Dermis blood vessel endothelial cell (primary cell): ENCODE measurements around the gene RIMS1. TPM values are rescaled to one million over a fixed set of nuclear protein-coding genes. Genes with fewer than 3 reads are reported as not detected.

Experiments
- DNase-seq: peaks from one replicate; pipeline ENCODE4 v3.0.0; 2010
- total RNA-seq: library from RNA; depleted of rRNA; stranded (reverse); fragments of >200 nt; gene quantifications from 2 replicates; pipeline ENCODE4 v1.2.3, GENCODE V29; 2014

RIMS1 gene, protein sequence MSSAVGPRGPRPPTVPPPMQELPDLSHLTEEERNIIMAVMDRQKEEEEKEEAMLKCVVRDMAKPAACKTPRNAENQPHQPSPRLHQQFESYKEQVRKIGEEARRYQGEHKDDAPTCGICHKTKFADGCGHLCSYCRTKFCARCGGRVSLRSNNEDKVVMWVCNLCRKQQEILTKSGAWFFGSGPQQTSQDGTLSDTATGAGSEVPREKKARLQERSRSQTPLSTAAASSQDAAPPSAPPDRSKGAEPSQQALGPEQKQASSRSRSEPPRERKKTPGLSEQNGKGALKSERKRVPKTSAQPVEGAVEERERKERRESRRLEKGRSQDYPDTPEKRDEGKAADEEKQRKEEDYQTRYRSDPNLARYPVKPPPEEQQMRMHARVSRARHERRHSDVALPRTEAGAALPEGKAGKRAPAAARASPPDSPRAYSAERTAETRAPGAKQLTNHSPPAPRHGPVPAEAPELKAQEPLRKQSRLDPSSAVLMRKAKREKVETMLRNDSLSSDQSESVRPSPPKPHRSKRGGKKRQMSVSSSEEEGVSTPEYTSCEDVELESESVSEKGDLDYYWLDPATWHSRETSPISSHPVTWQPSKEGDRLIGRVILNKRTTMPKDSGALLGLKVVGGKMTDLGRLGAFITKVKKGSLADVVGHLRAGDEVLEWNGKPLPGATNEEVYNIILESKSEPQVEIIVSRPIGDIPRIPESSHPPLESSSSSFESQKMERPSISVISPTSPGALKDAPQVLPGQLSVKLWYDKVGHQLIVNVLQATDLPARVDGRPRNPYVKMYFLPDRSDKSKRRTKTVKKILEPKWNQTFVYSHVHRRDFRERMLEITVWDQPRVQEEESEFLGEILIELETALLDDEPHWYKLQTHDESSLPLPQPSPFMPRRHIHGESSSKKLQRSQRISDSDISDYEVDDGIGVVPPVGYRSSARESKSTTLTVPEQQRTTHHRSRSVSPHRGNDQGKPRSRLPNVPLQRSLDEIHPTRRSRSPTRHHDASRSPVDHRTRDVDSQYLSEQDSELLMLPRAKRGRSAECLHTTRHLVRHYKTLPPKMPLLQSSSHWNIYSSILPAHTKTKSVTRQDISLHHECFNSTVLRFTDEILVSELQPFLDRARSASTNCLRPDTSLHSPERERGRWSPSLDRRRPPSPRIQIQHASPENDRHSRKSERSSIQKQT (N-terminal part only)
- 5.9 and 7.5 TPM in 2 replicates for total RNA-seq

DNA sequence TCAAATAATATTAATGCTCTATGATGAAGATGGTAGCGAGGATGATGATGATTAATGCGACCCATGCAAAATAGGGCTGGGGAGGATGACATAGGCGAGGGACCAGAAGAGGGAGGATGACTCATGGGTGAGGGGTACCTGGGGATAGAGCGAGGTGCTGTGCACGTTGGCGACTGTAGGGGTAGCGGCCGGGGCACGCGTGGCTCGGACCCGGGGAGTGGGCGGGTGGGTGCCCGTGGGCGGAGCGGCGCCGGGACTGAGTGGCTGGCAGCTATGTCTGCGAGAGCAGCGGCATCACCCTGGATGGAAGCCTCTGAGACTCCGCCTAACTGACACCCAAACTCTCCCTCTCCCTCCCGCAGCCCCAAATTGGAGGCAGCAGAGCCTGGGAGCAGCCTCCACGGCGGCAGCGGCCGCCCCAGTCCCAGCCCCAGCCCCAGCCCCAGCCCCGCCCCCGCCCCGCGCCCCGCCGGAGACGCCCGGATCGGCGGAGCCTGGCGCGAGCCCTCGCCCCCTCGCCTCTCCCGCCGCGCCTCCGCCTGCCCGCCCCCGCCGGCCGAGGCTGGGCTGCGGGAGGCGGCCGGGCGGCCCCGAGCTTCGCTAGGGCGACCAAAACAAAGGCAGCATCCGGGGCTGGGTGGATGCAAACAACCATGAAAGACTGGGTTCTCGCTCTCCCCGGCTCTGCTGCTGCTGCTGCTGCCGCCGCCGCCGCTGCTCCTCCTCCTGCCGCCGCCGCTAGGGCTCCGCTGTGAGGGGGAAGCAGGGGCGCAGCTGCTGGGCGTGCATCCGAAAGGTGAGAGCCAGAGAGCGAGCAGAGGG, at the start of gene RIMS1:
TSS of gene RIMS1 (plus strand) at position 367 of the 822 bp plus-strand sequence. CDS start 474 bp downstream, outside the sequence.
- DNase-seq = peak; percentile 17

DNA sequence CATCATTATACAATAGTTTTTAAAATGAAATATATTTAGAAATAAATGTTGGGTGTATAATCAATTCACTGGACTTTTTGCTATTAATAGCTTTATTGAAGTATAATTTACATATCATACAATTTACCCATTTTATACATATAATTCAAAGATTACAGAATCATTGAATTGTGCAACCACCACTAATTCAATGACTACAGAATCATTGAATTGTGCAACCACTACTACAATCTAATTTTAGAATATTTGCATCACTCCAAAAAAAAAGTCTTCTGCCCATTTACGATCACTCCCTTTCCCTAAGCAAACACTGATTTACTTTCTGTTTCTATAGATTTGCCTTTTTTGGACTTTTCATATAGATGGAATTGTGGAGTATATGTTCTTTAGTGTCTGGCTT, 35.1 kb upstream of the RIMS1 start:
- no peak for DNase-seq

DNA sequence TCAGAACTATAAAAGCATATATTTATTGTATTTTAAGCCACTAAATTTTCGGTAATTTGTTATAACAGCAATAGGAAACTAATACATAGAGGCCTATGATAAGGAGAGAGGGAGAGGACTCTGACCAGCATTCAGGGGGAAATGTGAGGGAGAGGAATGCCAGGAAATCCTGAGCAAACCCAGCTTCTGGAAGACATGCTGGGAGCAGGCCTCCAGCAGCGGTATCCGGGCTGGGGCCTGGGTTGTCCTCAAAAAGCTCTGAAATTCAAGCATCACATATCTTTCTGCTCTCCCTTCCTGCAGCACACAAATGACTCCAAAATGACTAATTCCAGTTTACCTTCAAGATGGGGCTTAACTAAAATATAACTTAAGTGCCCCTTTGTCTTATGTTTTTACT, 33.4 kb upstream of the RIMS1 start:
- DNase-seq = no peak

DNA sequence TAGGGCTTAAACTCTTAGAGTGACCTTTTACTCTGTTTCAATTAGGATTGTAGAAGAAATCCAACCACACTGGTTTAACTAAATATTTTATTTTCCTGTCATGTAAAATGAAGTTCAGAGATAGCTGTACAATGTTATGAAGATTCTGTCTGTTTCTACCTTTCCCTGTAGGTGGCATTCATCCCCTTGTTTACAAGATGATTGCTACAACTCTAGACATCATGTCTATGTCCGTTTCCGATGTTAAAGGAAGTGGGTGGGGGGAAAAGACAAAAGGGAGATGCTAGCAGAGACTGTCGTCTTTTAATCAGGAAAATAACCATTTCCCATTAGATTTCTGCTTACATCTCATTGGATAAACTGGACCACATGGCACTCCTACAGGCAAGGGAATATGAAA, 30.9 kb upstream of the RIMS1 start:
- no peak for DNase-seq

DNA sequence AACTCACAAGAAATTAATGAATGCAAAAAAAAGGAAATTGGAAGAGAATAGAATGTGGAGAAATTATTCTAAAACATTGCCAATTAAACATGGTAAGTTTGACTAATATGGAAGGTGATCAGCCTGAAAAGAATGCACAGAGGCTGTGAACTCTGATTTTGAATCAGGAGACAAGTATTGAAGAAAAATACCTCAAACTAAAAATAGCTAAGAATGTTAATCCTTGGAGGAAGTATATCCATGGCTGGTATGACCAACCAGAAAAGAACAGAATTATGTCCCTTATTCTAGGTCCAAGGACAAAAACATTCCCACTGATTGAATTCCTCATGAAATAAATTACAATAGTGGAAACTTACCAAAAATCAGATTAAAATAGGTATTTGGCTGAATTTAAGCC, 7.3 kb upstream of the RIMS1 start:
- DNase-seq = no peak

DNA sequence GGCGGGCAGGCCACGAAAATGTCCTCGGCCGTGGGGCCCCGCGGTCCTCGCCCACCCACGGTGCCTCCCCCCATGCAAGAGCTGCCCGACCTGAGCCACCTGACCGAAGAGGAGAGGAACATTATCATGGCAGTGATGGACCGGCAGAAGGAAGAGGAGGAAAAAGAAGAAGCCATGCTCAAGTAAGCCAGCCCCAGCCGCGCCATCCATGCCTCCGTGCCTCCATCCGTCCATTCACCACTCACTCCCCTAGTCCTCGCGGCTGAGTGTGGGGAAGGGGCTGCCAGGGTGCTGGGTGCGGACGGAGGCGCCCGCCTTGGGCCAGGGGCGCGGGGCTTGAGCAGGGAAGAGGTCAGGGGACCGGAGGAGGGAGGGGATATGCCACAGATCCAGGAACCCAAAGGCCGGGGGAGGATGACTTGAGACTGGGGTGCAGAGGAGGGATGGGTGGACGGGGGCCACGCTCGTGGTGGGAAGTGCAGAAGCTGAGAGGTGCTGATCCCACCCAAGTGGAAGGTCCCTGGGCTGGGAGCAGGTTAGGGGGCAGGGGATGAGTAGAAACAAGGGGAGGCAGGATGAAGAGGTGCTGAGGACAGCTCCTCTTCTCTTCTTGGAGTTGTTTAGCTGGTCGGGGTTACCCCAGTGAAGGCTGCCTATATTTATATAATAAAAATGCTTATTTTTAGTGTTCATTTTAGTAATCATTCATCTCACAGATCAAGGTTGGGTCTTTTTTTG, 825 bp downstream of the RIMS1 start:
- DNase-seq = no peak

DNA sequence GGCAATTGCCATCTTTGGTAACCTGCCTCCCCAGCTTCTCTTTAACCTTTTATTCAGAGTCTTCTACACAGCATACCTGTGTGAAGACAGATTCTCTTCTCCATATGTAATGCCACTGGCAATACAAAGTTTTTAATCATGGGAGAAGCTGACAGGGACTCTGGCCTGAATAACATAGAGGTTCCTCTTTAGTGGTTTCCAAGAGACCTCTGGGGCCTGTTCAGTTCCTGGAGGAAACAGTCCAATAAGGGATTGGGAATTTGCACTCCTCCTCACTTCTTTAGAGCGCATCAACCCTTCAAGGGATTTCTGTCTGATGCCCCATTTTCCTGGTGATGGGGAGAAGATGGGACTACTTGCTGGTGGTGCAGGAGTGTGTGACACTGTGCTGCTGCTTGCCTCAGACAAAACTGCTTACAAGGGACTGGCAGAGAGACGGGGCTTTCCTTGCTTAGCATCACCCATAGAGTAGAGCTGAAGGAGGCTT, 1.4 kb downstream of the RIMS1 start:
- DNase-seq = no peak

DNA sequence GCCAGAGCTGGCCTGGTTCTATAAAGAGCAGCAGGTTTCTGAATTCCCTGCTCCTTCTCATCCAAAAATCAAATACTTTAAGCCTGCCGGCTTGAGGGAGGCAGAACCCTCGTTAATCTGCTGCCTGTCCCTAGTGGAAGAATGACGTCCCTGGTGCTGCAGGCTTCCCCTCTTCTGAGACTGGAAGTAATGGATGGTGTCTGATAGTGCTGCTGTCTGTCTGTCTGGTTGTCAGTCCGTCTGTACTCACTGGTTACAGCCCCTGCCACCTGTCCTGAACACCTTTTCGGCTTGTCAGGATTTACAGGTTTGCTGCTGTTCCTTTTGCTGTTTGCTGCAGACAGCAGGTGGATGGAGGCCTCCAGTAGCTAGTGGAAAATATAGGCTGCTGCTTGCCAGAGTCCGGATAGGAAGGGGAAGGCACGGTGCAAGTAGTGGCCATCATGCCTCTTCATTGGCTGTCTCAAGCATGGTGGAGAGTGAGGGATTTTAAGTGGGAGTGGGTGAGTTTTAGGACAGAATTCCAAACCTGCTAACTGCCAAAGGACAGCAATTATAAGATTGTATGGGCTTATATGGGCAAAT, 2.5 kb downstream of the RIMS1 start:
- DNase-seq = no peak

DNA sequence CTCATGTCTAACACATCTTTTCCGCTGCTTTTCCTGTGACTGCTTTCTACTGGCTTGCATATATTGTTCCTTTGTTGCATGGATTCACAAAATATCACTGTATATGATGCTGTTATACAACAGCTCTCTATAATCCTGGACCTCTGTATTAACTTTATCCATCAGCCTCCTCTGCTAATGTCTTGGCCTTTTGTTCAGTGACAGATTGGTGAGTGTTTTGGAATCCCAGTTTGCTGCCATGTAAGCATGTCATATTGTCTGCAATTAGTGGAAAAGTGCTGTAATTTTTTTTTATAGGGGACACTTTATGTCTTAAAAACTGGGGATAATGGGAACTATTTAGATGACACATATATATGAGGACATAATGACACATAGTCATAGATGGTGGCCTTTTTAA, 3.0 kb downstream of the RIMS1 start:
- DNase-seq = no peak

DNA sequence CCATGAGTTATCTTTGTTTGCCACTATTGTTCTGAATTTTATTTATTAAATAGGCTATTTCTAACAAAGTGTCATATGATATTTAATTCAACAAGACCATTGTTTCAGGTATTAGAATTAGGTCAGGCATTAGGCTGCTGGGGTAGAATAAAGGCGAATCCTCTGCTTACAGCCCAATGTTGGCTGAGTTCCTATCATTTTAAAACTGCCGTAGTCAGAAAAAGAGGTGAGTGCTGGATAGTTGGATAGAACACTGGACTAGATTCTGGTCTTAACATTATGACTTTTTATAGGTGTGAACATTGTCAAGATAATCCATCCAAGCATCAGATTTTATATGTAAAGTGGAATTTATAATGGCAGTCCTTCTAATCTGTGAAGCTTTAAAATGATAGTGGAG, 6.3 kb downstream of the RIMS1 start:
- DNase-seq = no peak

DNA sequence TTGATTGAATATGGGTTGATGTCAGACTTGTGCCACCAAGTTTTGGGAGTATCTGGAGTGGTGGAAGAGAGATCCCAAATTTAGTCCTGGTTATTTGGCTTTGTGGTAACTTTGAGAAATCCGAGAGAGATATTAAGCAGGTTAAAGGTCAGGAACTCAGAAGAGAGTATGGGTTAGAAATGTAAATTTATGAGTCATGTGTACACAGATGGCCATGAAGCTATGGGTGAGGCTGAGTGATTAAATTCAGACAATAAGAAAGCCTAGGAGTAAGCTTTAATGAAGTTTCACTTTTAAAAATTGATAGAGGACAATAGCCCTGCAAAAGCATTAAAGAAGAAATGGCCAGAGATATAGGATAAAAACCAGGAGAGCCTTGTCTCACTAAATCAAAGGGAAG, 14.3 kb downstream of the RIMS1 start:
- no peak for DNase-seq

DNA sequence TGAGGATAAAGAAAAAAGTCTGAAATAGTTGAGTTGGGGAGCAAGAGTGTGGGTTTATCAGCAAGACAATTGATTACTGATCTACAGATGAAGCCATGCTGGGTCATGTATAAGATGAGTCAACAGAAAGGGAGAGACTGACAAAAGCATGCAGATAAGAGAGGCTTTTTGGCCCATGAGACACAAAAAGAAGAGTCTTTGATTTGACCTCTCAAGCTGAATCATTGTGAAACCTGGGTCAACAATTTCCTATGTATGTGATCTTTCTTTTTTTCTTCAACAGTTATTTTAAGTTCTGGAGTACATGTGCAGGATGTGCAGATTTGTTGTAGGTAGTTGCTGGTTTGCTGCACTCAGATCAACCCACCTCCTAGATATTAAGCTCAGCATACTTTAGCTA, 15.9 kb downstream of the RIMS1 start:
- no peak for DNase-seq

DNA sequence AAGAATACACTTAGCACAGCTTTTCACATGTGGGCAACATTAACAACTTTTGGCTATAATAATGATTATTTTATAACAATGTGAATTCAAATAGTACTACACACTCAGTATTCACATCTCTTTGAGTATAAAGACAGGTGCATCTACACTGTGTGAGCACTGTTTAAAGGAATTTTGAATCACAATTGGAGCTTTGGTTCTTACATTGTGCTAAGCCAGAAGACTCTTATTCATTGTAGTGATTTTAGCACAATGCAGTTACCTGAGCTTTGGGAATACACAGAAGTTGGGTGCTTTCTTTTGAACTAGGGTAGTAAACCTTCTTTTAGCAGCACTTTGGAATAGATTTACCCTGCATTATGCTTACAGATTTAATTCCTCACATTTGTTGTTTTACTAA, 20.5 kb downstream of the RIMS1 start:
- no peak for DNase-seq

DNA sequence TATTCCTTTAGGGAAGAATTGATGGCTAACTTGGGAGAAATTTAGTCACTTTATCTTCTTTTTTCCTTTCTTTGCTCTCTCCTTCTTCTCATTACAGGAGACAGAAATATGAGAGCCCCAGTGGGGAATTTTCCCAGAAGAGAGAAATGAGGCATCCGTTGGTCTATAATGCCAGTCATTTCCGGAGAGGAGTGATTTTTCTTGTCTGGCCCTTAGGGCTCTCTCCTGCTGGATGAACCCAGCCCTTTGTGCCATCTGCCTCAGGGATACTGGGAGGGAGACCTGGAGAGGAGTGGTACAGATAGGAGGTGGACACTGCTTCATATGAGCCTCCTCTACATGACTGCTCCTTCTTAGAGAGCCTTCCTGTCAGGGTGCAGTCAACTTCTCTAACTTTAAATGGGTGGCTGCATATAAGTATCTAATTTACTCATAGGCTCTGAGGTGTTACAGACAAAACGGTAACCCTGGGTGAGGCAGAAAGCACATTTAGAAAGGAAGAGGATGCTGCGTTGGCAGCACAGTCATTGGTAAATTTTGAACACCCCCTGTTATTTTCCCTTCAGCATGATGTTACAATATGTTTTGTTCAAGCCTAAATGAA, 21.9 kb downstream of the RIMS1 start:
- DNase-seq = no peak

DNA sequence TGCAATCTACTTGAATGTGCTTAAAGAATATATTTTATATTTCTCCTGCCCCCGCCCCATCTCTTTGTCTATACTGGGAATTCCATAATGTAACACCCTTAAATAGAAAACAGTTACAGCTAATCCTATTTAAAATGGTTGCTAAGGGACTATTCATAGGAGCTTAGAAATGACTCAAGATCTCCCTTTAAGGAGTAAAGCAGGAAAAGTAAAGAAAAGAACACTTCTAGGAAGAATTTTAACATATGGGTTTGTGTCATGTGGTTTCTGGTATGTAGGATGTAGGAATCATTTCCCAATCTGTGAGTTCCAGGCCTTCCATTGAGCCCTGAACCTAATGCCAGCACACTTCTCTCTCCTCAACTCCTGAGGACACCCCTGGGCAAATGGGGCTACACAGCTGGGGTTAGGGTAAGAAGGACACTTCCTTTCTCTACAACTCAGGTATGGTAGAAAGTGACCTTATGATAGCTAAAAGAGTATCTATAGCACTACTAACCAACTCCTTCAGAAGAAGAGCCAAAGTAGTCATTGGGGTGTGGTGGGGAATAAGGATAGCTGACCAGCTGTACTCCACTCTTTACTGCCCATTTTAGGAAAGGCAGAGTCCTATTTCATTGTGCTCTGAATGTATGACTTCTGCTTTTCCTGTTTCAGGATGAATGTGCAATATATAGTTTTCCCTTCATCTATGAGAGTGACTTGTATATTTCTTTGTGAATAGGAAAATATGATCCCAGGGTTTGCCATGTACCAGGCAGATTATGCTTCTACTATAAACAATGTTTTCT, 27.3 kb downstream of the RIMS1 start:
- DNase-seq = no peak

DNA sequence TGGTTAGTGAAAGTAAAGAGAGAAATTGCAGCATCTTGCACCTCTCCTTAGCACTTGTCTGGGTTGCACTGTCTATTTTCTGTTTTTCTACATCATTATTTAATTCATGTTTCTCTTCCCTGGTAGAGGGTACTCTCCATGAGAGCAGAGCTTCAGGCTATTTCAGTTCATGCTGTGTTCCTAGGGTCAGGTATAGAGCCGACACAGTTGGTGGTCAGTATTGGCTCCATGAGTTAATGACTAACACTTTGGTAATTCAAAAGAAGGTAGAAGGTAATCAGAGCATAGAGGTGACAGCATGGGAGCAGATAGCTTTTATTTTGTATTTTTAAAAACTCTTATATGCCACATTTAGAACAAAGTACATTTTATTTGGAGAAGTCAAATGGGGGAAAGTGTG, 42.7 kb downstream of the RIMS1 start:
- no peak for DNase-seq

DNA sequence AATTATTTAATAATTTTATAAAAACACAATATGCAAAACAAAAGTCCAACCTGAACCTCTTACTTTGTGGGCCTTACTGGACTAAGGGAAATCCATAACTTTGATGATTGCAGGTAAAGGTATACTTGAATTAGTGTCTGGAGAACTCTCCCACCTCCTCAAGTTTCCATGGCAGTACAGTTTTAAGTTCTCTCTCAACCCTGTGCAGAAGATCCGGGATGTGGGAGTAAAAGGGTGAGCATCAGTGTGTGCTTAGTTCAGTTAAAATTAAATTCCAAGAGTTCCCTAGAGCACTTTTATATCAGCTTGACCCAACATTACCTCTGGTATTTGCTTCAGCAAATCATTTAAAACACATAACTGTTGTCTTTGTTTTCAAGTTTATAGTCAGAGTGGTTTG, 47.5 kb downstream of the RIMS1 start:
- no peak for DNase-seq

DNA sequence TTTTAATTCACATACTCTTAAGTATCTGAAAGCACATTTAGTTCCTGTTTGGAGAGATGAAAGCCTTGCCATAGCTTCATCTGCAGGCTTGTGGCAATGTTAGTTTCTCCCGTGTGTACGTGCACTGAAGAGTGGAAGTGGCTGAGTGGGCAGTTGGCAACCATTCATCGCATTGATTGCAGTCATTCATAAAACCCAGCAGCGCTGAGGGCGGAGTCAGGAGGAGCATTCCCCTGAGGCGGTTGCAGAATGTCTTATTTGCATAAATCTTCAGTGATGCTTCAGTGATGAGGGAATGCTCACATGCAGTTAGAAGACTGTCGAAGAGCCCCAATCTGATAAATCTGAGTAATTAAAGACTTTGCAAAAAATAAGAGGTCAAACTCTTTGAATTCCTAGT, 79.1 kb downstream of the RIMS1 start:
- DNase-seq = no peak

DNA sequence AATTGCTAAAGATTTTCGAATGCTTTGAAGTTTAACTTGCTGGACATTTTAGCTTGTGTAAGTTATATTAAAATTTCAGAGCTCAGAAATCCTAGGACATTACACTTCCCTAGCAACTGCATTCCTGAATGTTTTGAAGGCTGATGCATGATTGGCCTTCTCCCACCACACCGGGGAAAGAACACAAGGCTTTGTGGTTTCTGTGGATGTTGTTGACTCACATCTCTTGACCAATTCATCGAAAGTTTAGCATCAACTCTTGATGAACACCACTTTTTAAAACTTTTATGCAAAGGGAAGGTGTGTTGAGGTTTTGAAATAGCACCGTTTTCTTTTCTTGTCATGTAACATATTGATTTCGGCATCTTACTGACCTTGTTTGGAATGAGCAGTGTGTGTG, 81.1 kb downstream of the RIMS1 start:
- DNase-seq = no peak

DNA sequence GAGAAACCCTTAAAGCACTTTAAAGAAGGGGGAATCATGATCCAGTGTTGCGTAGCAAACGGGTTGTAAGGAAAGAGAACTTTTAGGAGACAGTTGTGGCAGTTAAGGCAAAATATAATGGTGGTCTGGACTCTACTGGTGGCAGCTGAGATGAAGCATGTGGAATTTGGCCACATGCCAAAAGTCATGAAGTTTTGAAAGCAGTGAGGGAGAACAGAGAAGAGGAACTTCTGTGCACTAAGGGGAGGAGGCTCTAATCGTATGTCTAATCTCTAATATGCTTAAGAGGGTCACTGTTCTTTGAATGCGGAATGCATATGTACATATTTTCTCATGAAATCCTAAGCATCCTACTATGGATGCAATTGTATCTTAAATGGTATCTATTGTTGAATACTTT, 91.5 kb downstream of the RIMS1 start:
- DNase-seq = peak; percentile 2
